ENCODE measurements around the gene GRID2.
A peak's percentile ranks its signal among the peaks of the same experiment; 100 is the strongest.
"Not testable (repeated sequence)": the region's sequence is repeated elsewhere in the genome, so short reads cannot be mapped to it uniquely, and the experiment has no call there.

Gene GRID2

GRCh38 chr4:92303621-92304027, at the start of gene GRID2:
TSS of gene GRID2 (plus strand) at chr4:92303966.
- DNase-seq = no peak

- no peak for DNase-seq
Measured at GRCh38 chr4:92253986-92254671, 49.6 kb upstream of the GRID2 start.

GRCh38 chr4:92254767-92255442, 48.9 kb upstream of the GRID2 start:
- DNase-seq = no peak

- DNase-seq = no peak
Measured at GRCh38 chr4:92255920-92256244, 47.9 kb upstream of the GRID2 start.

DNA sequence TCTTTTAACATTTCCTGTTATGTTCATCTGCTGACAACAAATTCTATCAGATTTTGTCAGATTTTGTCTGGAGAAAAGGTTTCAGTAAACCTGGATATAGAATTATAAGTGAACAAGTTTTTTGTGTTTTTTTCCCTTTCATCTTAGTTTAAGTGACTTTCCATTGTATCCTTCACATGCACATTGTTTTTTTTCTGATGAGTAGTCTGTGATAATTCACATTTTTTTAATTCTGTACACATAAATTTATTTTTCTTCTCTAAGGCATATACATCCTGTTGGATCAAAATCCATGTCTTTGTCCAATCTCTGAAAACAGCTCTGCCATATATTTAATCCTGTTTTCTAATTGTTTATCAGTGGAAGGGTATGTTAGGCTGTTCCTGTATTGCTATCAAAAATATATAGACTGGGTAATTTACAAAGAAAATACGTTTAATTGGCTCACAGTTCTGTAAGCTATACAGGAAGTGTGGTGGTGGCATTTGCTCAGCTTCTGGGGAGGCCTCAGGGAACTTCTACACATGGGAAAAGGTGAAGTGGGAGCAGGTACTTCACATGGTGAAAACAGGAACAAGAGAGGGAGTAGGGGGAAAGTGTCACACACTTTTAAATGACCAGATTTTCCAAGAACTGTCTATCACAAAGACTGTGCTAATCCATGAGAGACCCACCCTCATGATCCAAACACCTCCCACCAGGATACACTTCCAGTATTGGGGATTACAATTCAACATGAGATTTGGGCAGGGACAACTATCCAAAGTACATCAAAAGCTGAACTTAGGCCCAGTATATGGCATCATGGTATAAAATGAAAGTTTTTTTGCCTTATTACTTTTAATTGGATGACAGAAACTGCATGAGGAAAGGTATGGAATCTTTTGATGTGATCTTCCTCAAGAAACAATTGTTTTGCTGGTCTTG, 45.6 kb upstream of the GRID2 start:
- no peak for DNase-seq

DNA sequence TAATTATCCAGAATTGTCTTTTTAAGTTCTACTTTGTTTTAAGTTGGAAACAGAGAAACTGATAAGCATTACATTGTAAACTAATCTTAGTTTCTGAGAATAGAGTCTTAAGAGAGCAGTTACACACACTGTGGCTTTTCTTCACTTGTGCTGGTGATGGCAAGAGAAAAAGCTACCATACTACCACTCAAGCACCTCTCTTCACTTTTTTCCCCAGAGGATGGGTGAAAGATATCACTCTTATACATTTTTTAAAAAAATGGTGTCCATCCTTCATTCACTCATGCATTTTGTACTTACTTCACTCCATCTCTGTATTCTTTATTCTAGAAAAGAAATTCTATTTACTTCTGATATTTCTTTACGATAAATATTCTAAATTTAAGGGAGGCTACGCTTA, 42.5 kb upstream of the GRID2 start:
- DNase-seq = no peak

DNA sequence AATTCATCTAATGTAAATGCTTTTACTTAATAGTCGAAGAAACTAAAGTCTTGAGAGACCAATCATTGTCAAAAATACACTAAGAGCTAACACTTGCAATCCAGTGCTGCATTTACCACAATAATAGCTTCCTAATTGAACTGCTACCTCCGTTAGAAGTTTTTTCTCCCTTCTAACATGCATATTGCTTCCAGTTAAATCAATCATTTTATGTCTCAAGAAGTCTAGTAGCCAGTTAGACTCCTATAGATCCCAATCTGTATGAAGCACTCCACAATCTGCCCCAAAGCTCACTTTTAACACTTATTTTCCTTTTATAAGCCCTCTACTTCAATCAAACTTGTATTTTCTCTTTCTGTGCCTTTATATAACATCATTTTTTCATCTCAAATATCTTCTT, 41.4 kb upstream of the GRID2 start:
- no peak for DNase-seq

DNA sequence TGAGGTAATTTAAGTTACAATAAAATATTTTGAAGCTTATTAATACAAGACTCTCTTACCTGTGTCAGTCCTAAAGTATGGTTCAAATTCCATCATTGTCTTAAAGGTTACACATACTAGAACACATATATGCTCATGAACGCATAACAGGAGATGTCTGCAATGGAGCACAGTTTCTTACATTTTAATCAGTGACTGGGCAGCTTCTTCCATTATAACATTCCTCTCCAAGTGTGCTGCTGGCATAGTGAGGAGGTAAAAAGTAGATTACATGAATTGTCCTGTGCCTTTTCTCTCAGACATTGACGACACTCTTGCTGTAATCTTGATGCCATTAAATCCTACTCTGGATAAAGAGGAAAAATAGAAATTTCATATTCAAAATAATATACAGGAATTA, 40.8 kb upstream of the GRID2 start:
- DNase-seq = no peak

- no peak for DNase-seq
Measured at GRCh38 chr4:92263575-92263974, 40.2 kb upstream of the GRID2 start.

DNA sequence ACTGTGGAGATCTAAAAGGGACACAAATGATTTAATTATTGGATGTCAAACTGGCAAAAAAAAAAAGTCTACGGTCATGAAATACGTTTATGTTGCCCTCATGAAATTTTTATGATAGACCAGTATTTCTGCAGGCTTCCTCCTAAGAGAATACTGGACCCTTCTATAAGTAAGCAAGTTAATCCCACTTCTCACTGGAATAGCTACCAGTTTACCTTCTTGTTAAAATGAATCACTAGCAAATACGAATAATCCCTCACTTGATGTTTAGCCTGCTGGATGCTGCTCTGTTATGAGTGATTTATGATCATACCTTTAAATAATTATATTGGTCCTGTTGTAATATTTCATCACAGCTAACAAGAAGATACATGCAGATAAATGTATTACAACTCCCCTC, 39.6 kb upstream of the GRID2 start:
- no peak for DNase-seq

DNA sequence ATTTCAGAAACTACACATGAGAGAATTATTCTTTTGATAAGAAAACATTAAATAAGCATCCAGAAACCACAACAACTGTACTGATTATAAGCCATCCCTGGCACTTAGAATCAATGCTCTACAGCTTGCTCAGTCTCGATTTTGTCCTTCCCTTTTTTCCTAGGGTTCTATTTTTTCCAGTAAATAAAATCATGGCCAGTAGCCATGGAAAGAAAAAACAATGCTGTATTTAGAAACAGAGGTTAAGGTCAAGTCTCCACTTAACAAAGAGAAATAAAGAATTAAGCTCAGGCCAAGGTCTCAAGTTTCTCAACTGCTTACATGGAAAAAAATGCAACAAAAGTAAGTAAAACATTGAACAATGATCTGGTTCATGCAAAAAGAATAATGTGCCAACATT, 38.7 kb upstream of the GRID2 start:
- DNase-seq = no peak

GRCh38 chr4:92265798-92266197, 38.0 kb upstream of the GRID2 start:
- DNase-seq = no peak

- DNase-seq = no peak
Measured at GRCh38 chr4:92266521-92266920, 37.2 kb upstream of the GRID2 start.

- DNase-seq = no peak
Measured at GRCh38 chr4:92268642-92269041, 35.1 kb upstream of the GRID2 start.

GRCh38 chr4:92270908-92271307, 32.9 kb upstream of the GRID2 start:
- no peak for DNase-seq

DNA sequence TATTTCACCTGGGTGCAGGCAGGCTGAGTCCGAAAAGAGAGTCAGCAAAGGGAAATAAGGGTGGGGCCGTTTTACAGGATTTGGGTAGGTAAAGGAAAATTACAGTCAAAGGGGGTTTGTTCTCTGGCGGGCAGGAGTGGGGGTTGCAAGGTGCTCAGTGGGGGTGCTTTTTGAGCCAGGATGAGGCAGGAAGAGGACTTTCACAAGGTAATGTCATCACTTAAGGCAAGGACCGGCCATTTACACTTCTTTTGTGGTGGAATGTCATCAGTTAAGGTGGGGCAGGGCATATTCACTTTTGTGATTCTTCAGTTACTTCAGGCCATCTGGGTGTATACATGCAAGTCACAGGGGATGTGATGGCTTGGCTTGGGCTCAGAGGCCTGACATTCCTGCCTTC, 32.2 kb upstream of the GRID2 start:
- DNase-seq = not testable (repeated sequence)

GRCh38 chr4:92277057-92277881, 26.5 kb upstream of the GRID2 start:
- DNase-seq = not testable (repeated sequence)

DNA sequence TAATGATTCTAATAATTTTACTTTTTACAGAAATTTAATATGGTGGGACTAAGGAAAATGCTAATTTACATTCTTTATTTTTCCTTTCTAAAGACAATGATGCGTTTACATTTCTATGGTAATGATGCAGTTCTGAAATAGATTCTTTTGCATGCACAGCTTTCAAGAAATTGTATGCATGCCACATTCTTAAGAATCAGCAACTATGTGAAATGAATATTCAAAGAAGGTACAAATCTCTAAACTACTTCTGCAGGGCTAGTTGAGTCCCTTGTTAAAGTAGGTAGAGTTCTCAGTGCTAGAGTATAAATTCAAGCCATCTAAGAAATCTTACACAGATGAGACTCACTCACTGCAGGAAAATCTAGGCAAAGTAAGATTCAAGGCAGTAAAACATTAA, 24.5 kb upstream of the GRID2 start:
- no peak for DNase-seq

GRCh38 chr4:92299152-92299551, 4.6 kb upstream of the GRID2 start:
- DNase-seq = no peak

DNA sequence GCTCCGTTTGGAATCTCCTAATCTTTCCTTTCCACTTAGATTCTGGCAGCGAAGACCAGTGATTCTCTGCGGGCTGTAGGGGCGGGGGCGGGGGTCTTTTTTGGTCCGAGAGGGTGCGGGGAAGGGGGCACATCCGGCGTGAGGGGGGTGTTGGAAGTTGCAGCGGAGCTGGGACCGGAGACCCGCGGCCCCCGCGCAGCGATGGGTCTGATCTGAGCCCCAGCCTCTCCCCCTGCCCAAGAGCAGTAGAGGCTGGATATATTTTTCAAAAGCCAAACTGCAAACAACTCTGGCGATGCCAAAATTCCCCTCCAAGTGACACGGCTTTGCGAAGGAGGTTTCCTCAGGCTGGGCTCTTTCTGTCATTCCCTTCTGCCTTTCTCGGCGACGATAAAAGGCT, 355 bp downstream of the GRID2 start:
- DNase-seq = no peak

DNA sequence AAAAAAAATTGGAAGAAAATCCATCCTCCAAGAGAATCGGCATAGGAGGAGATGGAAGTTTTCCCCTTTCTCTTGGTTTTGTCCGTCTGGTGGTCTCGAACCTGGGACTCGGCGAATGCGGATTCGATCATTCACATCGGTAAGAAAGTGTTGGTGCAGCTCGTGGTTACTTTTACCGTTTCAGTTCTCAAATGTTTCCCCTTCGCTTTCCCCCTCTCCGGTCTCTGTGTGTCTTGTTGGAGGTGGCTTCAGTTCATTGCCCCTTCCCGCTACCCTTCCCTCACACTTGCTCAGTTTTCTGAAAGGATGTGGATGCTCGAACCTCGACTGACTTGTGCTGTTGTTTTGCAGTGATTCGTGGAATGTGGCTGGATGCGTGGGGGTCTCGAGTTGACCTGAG, 840 bp downstream of the GRID2 start:
- no peak for DNase-seq

GRCh38 chr4:92305148-92305877, 1.5 kb downstream of the GRID2 start:
- DNase-seq = peak; percentile 20
